ENCODE data around the gene UGT1A7. TPM values are rescaled to one million over a fixed set of nuclear protein-coding genes. Genes with fewer than 3 reads are reported as not detected.

Gene UGT1A7
- total and polyA plus RNA-seq, 9 of the 15 experiments (the other 6 are each of a cell fraction or from before 2014, with no cell fraction given) = not detected

DNA sequence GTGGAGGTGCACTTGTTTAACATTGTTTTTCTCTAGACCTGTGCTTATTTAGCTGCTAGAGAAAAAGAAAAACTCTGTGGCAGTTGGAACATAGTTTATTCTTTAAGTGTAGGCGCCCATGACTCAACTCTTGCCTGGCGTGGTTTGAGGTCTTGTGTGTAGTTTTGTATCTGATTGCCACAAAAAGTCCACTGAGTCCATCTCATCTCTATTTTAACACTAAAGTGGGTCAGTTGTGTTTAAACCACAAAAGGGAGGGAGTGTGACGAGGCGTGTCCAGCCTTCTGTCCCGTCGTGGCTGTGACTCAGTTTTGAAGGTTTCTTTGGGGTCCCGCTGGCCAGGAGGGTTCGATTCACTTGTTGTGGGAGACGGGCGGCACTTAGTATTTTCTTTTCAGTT is 25.3 kb upstream of the UGT1A7 start:
- no peak for TF ChIP-seq ZNF239 (CRISPR knock-in tag; IDR thresholded peaks at IDR 0.05)
- no peak for TF ChIP-seq XRCC4 (IDR thresholded peaks at IDR 0.05; ENCODE audit: extremely low read depth, insufficient read depth, insufficient read length)
- TF ChIP-seq, protein P1, sequence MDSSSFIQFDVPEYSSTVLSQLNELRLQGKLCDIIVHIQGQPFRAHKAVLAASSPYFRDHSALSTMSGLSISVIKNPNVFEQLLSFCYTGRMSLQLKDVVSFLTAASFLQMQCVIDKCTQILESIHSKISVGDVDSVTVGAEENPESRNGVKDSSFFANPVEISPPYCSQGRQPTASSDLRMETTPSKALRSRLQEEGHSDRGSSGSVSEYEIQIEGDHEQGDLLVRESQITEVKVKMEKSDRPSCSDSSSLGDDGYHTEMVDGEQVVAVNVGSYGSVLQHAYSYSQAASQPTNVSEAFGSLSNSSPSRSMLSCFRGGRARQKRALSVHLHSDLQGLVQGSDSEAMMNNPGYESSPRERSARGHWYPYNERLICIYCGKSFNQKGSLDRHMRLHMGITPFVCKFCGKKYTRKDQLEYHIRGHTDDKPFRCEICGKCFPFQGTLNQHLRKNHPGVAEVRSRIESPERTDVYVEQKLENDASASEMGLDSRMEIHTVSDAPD (CRISPR knock-in tag; IDR thresholded peaks at IDR 0.05) = no peak
- TF ChIP-seq ZNF445 (CRISPR knock-in tag; IDR thresholded peaks at IDR 0.05; ENCODE audit: low read depth) = no peak
- TF ChIP-seq, protein P2, sequence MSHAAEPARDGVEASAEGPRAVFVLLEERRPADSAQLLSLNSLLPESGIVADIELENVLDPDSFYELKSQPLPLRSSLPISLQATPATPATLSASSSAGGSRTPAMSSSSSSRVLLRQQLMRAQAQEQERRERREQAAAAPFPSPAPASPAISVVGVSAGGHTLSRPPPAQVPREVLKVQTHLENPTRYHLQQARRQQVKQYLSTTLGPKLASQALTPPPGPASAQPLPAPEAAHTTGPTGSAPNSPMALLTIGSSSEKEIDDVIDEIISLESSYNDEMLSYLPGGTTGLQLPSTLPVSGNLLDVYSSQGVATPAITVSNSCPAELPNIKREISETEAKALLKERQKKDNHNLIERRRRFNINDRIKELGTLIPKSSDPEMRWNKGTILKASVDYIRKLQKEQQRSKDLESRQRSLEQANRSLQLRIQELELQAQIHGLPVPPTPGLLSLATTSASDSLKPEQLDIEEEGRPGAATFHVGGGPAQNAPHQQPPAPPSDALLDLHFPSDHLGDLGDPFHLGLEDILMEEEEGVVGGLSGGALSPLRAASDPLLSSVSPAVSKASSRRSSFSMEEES (CRISPR knock-in tag; IDR thresholded peaks at IDR 0.05) = no peak
- no peak for TF ChIP-seq EHMT2 (IDR thresholded peaks at IDR 0.05)
- no peak for TF ChIP-seq DNMT1 (IDR thresholded peaks at IDR 0.05)
- TF ChIP-seq, protein P3, sequence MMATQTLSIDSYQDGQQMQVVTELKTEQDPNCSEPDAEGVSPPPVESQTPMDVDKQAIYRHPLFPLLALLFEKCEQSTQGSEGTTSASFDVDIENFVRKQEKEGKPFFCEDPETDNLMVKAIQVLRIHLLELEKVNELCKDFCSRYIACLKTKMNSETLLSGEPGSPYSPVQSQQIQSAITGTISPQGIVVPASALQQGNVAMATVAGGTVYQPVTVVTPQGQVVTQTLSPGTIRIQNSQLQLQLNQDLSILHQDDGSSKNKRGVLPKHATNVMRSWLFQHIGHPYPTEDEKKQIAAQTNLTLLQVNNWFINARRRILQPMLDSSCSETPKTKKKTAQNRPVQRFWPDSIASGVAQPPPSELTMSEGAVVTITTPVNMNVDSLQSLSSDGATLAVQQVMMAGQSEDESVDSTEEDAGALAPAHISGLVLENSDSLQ (IDR thresholded peaks at IDR 0.05) = no peak
- no peak for TF ChIP-seq TCF7 (IDR thresholded peaks at IDR 0.05; ENCODE audit: borderline replicate concordance)
- TF ChIP-seq PHF20 (IDR thresholded peaks at IDR 0.05; ENCODE audit: partially characterized antibody) = no peak
- TF ChIP-seq, protein P4, sequence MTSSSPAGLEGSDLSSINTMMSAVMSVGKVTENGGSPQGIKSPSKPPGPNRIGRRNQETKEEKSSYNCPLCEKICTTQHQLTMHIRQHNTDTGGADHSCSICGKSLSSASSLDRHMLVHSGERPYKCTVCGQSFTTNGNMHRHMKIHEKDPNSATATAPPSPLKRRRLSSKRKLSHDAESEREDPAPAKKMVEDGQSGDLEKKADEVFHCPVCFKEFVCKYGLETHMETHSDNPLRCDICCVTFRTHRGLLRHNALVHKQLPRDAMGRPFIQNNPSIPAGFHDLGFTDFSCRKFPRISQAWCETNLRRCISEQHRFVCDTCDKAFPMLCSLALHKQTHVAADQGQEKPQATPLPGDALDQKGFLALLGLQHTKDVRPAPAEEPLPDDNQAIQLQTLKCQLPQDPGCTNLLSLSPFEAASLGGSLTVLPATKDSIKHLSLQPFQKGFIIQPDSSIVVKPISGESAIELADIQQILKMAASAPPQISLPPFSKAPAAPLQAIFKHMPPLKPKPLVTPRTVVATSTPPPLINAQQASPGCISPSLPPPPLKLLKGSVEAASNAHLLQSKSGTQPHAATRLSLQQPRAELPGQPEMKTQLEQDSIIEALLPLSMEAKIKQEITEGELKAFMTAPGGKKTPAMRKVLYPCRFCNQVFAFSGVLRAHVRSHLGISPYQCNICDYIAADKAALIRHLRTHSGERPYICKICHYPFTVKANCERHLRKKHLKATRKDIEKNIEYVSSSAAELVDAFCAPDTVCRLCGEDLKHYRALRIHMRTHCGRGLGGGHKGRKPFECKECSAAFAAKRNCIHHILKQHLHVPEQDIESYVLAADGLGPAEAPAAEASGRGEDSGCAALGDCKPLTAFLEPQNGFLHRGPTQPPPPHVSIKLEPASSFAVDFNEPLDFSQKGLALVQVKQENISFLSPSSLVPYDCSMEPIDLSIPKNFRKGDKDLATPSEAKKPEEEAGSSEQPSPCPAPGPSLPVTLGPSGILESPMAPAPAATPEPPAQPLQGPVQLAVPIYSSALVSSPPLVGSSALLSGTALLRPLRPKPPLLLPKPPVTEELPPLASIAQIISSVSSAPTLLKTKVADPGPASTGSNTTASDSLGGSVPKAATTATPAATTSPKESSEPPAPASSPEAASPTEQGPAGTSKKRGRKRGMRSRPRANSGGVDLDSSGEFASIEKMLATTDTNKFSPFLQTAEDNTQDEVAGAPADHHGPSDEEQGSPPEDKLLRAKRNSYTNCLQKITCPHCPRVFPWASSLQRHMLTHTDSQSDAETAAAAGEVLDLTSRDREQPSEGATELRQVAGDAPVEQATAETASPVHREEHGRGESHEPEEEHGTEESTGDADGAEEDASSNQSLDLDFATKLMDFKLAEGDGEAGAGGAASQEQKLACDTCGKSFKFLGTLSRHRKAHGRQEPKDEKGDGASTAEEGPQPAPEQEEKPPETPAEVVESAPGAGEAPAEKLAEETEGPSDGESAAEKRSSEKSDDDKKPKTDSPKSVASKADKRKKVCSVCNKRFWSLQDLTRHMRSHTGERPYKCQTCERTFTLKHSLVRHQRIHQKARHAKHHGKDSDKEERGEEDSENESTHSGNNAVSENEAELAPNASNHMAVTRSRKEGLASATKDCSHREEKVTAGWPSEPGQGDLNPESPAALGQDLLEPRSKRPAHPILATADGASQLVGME (CRISPR knock-in tag; IDR thresholded peaks at IDR 0.05) = no peak
- ChIA-PET POLR2A (no interaction called here), CTCF (ENCODE audit: low intra/inter-chr PET ratio) (no interaction called here)
- Histone ChIP-seq H3K4me3 (no peak overlapping the region), H3K27me3 (ENCODE audit: control insufficient read depth in 2 of 2, insufficient read depth in 2 of 2, low read length in 2 of 2) (peaks cover 0 to 7% of the 10 kb centered on the region in 2 experiments; a peak in 1 of 5 replicates), H3K79me2 (ENCODE audit: control insufficient read depth, insufficient read depth, low read length) (no peaks in the 10 kb centered on the region), H3K4me1 (replicated peaks in 1 of 2; ENCODE audit: control insufficient read depth in 2 of 2, insufficient read depth in 2 of 2, low read length in 2 of 2) (no peaks in the 10 kb centered on the region), H3K27ac (ENCODE audit: extremely low read depth, low read depth, low read length) (no peak overlapping the region), H3K36me3 (ENCODE audit: control insufficient read depth, insufficient read depth, low read length) (no peaks in the 10 kb centered on the region), H3K4me2 (ENCODE audit: insufficient read depth, low read length) (no peak overlapping the region), H4K20me1 (replicated peaks; ENCODE audit: control insufficient read depth, insufficient read depth, low read length) (no peaks in the 10 kb centered on the region), H3K9me1 (ENCODE audit: control insufficient read depth, insufficient read depth, low read length) (no peaks in the 10 kb centered on the region), H2AFZ (ENCODE audit: low read depth, low read length) (no peak overlapping the region), H3K9me3 (replicated peaks; ENCODE audit: control insufficient read depth, insufficient read depth, low read depth, low read length) (no peaks in the 10 kb centered on the region), H3K9ac (ENCODE audit: insufficient read depth in 1 of 2, low read depth in 2 of 2, low read length in 2 of 2) (no peak overlapping the region)
- intact Hi-C loops (cut with micrococcal nuclease) (no loop called here), in situ Hi-C loops (cut with MboI) (no loop called here)
- 4% methylated on average over 9 of the region's 10 CpGs for WGBS (ENCODE audit: insufficient coverage, low coverage, missing lambda C conversion rate)
- no TSS peak for BruUV-seq (replicated peaks)
- no peak for ATAC-seq
- FAIRE-seq = no peak
- no peak for DNase-seq (ENCODE audit: extremely low read depth in 1 of 4, low spot score in 3 of 4)
